OCI-LY7 (cell line): ENCODE data around the gene CD300E.

ENCODE experiments used
- CTCF ChIP-seq: fragments of 200-600 bp; sonication (generic); conservative IDR thresholded peaks from 2 replicates; pipeline ENCODE4 v1.5.1; 2014; ENCODE audit warnings: mild to moderate bottlenecking, antibody characterized with exemption, low read length, moderate library complexity, mixed read lengths
- EZH2phosphoT487 ChIP-seq: fragments of 200-600 bp; sonication (generic); IDR thresholded peaks from 2 replicates; pipeline ENCODE4 v1.6.1; 2018; ENCODE audit warnings: low read depth, borderline replicate concordance, mild to moderate bottlenecking, mixed run types, antibody characterized with exemption, low read length, moderate library complexity, mixed read lengths

- TF ChIP-seq CTCF, result no peak
- TF ChIP-seq EZH2phosphoT487, result no peak
These were observed 9.1 kb upstream of the CD300E start for GRCh38 chr17:74632617-74633016.
